ENCODE results near the gene LRP5.

The LRP5 gene

DNA sequence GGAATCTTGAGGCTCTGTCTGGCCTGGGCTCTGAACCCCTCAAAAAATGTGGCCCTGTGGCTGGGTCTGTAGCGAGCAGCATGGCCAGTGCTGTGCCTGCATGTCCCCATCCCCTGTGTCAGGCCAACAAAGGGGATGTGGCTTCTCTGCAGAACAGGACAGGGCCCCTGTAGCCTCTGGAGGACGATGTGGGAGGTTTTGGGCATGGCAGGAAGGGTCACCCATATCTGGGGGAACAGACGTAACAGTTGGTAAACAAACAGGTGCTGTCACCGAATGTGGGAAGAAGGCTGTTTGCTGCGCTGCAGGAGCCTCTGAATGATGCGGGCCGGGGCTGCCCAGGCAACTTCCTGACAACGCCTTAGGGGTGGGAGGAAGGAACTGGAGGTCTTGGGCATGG, 35.0 kb downstream of the LRP5 start:
- DNase-seq (ENCODE audit: low spot score): no peak

DNA sequence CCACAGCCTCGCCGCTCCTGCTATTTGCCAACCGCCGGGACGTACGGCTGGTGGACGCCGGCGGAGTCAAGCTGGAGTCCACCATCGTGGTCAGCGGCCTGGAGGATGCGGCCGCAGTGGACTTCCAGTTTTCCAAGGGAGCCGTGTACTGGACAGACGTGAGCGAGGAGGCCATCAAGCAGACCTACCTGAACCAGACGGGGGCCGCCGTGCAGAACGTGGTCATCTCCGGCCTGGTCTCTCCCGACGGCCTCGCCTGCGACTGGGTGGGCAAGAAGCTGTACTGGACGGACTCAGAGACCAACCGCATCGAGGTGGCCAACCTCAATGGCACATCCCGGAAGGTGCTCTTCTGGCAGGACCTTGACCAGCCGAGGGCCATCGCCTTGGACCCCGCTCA, 35.5 kb downstream of the LRP5 start:
- DNase-seq (ENCODE audit: low spot score): no peak

DNA sequence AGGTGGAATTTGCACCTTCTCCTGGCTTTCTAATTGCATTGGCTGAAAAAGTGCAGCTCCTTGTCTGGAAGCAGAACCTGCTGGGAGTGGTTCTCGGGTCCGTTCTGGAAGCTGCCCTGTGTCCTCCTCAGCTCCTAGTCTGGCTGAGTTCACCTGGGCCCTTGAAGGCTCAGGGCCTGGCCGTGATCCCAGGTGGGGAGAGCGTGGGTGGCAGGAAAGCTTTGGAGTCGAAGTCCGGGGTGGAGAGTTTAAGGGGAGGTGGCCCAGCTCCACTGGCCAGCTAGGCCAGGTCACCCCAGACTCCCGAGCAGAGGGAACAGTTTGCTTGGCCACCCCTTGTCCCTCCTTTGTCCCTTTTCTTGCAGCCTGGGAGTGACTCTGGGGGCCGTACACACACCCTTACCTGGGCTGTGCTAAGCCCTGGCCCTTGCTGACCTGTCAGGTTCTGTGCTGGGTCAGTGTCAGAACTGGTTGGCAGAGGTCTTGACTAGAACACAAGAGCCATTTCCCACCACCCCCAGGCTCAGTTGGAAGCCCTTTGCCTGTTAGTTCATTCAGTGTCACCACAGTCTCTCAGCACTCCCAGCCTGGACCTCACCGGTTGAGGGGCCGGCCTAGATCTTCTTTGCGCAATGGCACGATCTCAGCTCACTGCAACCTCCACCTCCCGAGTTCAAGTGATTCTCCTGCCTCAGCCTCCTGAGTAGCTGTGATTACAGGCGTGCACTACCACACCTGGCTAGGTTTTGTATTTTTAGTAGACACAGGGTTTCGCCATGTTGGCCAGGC, 37.3 kb downstream of the LRP5 start:
- no peak for DNase-seq (ENCODE audit: low spot score)

DNA sequence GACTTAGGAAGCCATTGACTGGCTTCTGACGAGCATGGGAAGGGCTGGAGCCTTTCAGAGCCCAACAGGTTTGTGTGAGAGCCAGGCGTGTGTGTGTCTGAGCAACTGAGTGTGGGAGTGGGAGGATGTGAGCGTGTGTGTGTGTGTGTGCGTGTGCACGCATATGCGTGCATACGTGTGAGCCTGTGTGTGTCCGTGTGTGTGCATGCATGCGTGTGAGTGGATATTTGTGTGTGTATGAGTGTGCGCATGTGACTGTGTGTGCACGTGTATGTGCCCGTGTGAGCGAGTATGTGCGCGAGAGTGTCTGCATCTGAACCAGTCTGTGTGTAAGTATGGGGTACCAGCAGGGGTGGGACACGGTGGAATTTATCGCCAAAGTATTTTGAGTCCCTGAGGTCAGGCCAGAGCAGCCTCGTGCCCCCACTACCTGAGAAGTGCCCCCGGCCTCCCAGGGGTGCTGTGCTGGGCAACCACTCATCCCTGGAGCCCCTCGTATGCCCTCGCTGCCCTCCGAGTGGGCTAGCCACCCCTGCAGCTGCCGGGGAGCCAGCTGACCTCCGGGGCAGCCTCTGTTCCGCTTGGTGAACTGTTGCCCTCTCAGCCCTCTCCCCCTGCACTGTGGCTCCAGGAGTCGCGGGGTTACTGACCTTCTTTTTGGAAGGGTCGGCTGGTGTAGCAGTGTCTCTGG, 38.5 kb downstream of the LRP5 start:
- no peak for DNase-seq (ENCODE audit: low spot score)

DNA sequence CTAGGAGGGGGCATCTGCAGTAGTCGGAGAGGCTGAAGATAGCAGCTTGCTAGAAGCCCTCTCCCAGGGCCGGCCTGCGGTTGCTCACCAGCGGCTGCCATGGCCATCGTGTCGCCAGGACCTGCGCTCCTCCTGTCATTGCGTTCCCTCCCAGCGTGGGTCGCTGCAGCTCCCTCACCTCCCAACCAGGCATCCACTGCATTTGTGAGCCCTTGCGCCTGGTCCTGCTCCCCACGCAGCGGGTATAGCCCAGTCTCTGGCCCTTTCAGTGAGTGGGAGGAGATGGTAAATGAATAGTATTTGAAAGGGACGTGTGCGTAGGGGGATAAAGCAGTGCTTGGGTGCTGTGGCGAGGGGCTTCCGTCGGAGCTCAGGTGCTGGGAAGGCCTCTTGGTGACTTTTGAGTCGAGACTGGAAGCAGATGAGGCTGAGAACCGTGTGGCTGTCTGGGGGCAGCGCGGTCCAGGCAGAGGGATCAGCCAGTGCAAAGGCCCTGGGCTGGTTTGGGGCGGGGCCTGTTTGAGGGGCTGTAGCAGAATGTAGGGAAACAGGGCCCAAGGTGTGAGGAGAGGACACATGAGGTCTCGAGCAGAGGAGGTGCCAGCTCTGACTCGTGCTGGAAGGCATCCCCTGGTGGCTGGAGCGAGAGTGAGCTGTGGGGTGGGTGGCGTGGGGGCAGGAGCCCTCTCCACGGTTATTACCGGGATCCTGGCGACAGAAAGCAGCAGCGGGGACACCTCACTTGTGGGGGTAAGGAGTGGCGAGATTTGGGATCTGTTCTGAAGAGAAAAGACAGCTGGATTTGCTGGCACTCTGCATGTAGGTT, 39.3 kb downstream of the LRP5 start:
- DNase-seq (ENCODE audit: low spot score): no peak

DNA sequence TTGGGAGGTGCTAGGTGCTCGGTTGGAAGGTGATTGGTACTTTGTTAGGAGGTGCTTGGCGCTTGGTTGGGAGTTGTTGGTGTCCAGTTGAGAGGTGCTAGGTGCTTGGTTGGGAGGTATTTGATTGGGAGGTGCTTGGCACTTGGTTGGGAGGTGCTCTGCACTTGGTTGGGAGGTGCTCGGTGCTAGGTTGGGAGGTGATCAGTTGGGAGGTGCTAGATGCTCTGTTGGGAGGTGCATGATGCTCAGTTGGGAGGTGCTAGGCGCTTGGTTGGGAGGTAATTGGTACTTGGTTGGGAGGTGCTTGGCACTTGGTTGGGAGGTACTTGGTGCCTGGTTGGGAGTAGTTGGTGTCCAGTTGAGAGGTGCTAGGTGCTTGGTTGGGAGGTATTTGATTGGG, 40.2 kb downstream of the LRP5 start:
- no peak for DNase-seq (ENCODE audit: low spot score)

DNA sequence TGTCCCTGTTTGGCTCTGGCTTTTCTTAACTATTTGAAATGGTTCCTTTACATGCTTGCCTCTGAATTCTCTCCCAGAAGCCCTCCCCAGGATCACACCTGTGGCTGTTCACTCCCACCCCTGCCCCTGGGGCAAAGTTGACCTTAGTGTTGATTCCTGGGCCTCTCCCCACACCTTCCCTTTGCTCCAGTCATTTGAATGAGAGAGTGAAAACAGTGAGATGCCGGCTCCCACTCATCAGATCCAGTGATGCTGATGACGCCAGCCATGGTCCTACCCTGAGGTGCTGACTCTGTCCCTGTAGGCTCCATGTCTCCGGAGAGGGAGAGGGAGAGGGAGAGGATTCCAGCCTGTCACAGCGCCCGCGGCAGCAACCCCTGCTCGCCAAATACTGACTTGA, 40.7 kb downstream of the LRP5 start:
- no peak for DNase-seq (ENCODE audit: low spot score)

DNA sequence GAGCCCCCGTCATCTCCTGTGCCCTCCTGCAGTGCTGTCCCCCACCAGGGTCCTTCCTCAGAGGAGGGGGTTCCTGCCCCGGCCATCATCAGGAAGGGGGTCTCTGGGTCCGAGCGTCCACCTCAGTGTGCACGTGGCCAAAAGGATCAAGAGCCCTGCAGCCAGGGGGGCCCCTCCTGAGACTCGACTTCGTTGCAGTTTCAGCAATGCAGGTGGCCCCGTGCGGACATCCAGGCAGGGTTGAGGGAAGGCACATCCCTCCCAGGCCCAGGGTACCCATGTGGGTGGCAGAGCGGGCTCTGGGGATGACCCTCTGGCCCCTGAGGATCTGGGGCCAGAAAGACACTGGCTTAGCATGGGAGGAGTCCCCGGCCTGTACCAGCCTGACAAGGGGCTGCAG, 41.3 kb downstream of the LRP5 start:
- DNase-seq (ENCODE audit: low spot score): no peak

DNA sequence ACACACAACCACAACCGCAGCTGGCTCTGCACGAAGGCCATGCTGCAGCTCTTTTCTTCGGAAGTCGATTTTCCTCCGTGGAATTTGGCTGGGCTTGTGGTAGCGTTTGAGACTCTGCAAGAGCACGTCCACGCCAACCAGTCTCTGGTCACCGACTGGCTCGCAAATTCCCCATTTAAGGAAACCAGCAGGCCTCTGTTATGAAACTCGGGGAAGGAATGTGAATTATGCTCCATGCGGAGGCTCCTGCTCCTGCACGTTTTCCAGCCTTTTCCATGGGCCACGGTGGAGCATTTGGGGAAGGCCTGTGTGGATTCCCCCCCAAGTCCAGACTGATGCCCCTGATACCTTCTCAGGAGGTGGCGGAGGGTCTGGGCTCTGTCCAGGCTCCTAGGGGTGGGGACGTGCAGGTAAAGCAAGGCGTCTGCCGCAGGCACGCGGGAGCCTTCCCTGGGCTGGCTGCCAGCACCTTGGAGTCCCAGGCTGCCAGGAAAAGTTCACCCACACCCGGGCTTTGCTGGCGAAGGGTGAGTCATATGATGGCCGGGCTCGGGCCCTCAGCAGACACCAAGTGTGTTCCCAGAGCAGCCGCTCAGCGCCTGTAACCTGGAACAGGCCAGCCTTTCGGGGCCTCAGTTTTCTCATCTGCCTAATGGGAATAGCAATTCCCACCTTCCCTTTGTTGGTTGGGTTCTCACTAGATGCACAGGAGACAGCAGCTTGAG, 41.9 kb downstream of the LRP5 start:
- DNase-seq (ENCODE audit: low spot score): no peak

DNA sequence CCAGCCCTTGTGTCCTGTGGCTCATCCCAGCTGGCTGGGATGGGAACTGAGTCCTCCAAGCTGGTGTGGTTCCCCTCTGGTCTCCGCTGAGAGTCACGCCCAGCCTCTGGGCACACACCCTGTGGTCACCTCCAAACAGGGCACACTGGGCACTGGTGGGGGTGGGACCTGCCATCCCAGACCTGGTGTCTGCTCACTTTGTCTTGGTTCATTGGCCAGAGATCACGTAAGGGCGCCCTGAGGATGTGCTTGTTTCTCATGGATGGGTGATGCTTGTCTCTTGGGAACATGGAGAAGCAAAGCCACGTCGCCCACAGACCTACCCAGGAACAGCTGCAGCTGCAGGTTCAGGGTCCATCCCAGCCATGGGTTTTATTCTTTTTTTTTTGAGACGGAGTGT, 43.1 kb downstream of the LRP5 start:
- DNase-seq (ENCODE audit: low spot score): no peak

DNA sequence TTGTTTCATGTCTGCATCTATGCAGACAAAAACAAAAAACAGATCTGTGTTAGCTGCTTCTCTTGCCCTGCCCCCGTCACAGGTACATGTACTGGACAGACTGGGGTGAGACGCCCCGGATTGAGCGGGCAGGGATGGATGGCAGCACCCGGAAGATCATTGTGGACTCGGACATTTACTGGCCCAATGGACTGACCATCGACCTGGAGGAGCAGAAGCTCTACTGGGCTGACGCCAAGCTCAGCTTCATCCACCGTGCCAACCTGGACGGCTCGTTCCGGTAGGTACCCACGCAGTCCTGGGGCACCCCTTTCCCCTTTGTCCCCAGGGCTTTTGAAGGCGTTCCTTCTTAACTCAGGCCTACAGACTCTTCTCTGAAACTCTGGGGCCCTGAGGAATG, 45.2 kb downstream of the LRP5 start:
- DNase-seq (ENCODE audit: low spot score): no peak

DNA sequence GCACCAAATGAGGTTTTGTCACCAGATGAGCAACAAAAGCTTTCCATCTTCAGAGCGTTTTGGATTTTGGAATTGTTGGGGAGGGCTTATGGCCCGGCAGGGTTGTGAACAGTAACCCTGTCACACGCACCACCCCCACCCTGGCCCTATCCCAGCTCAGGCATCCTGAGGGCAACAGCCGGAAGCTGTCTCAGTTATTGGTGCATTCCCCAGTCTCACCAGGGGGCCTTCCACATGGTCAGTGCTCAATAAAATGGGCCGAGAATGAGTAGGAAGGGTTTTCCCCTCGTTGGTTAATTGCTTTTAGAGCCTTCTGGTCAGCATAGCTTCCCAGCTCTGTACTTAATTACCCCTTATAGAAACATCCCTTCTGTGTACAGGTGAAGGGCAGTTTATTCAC, 46.0 kb downstream of the LRP5 start:
- DNase-seq (ENCODE audit: low spot score): no peak

DNA sequence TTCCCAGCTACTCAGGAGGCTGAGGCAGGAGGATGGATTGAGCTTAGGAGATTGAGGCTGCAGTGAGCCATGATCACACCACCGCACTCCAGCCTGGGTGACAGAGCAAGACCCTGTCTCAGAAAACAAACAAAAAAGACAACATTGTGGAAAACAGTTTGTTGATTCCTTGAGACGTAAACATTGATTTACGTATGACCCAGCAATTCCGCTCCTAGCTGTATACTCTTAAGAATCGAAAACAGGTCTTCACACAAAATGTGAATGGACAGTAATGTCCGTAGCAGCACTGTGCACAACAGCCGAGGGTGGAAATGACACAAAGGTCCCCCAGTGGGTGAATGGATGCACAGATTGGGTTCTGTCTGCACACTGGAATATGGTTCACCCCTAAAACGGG, 49.3 kb downstream of the LRP5 start:
- DNase-seq (ENCODE audit: low spot score): no peak

DNA sequence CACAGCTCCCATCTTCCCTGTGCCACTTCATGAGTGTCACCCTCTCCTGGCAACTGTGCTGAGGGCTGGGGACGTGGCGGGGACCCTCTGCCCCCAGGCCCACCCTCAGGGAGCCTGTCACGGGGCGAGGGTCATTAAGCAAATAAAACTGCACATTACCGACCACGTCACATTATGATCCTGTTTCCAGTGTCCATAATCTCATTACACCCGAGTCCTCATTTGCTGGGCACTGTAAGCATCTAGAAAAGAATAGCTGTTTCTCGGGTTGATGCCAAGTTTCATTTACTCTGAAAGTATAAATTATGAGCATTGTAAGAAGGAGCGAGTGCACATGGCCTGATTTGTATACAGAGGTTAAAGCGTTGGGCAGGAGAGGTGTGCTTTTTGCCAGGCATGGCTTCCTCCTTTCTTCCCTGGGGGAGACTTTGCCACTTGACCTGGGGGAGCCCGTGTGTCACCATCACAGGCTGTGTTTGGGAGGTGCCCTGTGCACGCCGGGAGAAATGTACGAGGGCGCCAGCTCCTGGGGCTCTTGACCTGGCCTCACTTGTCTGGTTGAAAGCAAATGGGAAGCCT, 50.5 kb downstream of the LRP5 start:
- no peak for DNase-seq (ENCODE audit: low spot score)

DNA sequence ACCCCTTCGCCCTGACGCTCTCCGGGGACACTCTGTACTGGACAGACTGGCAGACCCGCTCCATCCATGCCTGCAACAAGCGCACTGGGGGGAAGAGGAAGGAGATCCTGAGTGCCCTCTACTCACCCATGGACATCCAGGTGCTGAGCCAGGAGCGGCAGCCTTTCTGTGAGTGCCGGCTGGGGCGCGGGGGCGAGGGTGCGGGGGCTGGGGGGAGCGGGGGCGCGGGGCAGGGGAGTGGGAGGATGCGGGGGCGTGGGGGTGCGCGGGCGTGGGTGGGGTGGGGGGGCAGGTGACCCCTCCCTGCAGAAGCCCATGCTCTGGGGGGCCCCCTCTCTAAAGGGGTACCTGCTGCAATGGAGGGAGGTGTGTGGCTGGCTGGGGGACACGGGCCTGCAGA, 51.4 kb downstream of the LRP5 start:
- no peak for DNase-seq (ENCODE audit: low spot score)

DNA sequence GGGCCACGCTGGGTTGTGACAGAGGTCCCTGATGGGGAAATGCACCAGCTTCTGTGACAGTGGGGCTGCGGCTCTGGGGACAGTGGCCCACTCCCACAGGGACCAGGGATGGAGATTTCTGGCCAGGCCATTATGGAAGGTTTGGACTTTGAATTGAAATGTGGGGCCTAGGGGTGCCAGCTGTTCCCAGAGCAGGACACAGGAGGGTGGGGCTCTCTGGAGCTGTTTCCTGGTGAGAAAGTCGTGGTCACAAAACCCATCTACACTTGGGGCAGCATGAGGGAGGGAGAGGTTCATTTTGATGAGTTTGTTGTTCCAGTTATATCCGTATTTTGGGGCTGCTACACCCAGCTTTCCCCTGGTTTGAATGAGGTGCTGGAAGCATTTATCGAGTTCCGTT, 52.2 kb downstream of the LRP5 start:
- DNase-seq (ENCODE audit: low spot score): no peak

DNA sequence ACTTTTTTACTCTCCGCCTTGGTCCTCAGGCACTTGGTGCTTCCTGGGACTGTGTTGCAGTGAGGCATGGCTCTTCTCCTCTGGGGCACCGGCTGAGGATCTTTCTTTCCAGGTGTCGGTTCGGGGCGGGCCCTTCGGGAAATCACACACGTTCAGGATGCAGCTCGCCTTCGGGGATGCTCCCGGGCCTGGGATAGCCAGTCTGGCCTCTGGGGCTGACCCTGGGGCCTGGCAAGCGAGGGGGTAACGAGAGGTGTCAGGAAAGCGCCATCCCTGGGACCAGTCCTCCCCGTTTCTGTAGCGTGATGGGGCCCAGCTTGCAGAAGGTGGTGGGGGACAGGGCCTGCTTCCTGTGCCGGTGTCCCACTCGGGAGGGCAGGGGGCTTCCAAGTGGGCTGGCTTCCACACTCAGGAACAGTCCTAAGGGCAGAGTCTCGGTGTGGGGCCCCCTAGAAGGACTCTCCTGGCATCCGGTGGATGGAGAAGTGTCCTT, 53.6 kb downstream of the LRP5 start:
- no peak for DNase-seq (ENCODE audit: low spot score)

DNA sequence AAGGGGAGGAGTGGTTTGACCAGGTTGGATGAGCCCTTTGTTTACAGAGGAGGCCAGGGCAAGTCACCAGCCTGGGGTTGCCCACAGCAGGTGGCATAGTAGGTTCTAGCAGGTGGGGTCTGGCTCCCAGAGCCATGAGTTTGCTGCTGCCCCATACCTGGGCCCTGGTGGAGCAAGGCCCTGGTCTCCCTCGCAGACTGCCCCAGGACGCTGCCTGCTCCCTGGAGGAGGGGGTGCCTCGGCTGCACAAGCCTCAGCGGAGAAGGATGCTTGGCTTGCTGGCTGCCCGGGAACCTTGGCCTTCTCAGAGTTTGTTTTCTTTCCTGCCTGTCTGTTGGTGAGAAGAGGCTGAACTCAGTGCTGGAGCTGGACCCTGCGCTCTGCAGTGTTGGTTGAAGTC, 54.9 kb downstream of the LRP5 start:
- no peak for DNase-seq (ENCODE audit: low spot score)

DNA sequence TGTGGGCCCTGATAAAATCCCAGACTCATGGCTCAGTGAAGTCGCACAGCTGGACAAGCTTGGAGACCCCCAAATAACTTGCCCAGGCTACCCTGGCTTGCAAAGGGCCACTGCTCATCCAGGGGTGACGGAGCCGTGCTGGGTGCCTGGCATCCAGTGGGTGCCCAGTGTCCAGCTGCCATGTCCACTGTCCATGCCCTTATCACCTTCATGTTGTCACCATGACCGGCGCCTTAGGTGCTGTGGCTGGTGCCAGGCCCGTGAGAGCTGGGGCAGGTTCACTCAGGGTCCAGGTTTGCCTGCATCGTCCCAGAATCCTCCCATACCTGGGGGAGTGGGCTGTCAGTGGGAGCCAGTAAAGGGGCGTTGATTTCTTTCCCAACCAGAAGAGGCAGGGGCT, 57.4 kb downstream of the LRP5 start:
- DNase-seq (ENCODE audit: low spot score): no peak

DNA sequence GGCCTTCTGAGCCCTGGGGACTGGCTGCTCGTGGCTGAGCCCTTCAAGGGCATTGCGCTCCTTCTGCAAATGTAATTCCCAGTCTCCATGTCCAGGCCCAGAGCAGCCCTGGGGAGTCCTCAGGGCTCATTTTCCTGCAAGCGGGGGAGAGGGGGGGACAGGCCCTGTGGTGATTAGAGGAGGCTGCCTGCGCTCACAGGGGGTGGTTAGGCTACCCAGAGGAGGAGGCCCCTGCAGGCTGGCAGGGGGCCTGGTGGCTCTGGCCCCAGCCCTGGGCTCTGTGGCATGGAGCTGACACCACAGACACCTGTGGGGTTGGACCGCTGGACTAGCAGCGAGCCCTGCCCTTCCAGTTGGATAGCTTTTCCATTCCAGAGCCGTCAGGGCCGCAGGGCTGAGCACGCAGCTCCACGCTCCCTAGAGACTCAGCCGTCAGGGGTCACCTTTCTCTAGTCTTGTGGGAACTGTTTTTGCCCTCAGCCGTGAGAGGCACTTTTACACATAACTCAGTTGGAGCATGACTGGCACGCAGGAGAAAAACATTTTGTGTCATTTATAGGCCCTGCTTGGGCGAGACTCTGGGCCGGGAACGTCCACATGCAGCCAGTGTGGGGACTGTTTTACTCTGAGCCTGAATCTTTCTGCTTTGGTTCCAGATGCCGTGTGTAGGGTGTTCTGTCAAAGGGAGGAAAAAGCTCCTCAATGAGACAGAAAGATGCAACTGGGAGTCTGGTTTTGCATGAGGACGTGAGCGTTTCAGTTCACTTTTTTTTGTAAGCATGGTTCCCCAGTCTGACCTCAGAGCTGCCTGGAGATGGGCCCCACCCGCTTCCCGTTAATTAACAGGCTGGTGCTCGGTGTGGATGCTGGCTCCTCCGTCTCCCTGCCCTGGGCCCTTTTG, 58.1 kb downstream of the LRP5 start:
- DNase-seq (ENCODE audit: low spot score): no peak

Measured in D341Med (cell line).